ENCODE results near the gene ATXN1. TPM values are rescaled to one million over a fixed set of nuclear protein-coding genes. Genes with fewer than 3 reads are reported as not detected.

The ATXN1 gene
- total RNA-seq, 1 experiment from 2014 or later: 27.0 TPM

- intact Hi-C loops (cut with micrococcal nuclease): no loop called here
- no TSS peak for BruUV-seq (replicated peaks)
Observed at GRCh38 chr6:16267428-16268263, 493.6 kb downstream of the ATXN1 start.

DNA sequence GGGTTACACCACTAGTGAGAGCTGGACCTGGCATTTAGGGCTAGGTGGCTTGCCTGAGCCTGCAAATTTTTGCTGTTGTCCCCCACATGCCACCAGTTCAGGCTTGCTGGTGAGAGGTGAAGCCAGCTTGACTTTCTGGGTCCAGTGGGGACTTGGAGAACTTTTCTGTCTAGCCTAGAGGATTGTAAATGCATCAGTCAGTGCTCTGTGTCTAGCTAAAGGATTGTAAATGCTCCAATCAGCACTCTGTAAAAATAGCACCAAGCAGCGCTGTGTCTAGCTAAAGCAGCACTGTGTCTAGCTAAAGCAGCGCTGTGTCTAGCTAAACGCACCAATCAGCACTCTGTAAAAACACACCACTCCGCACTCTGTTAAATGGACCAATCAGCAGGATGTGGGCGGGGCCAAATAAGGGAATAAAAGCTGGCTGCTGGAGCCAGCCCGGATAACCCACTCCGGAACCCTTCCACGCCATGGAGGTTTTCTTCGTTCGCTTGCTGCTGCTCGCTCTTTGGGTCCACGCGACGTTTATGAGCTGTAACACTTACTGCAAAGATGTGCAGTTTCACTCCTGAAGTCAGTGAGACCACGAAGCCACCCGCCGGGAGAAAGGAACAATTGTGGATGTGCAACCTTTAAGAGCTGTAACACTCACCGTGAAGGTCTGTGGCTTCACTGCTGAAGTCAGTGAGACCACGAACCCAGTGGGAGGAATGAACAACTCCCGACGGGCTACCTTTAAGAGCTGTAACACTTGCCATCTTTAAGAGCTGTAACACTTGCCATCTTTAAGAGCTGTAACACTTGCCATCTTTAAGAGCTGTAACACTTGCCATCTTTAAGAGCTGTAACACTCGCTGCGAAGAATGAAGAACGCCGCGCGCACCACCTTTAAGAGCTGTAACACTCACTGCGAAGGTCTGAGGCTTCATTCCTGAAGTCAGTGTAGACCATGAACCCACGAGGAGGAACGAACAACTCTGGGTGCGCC, 495.6 kb downstream of the ATXN1 start:
- intact Hi-C loops (cut with micrococcal nuclease): no loop called here
- ATAC-seq (no peak), DNase-seq (no peak)
- Histone ChIP-seq H2AFZ (ENCODE audit: low read length) (no peak overlapping the region), H3K9ac (ENCODE audit: low read length) (no peak overlapping the region), H3K27me3 (ENCODE audit: low read length) (no peaks in the 10 kb centered on the region), H3K4me3 (ENCODE audit: low read length) (no peak overlapping the region), H3K9me2 (replicated peaks; ENCODE audit: low read length) (no peaks in the 10 kb centered on the region), H3K79me2 (ENCODE audit: low read length) (no peaks in the 10 kb centered on the region), H3F3A (ENCODE audit: low read length, unreplicated experiment) (no peaks in the 10 kb centered on the region), H3K36me3 (ENCODE audit: low read depth, low read length) (no peaks in the 10 kb centered on the region), H3K27ac (ENCODE audit: low read length) (no peak overlapping the region), H3K4me1 (ENCODE audit: insufficient read depth, low read length) (no peaks in the 10 kb centered on the region), H4K20me1 (ENCODE audit: low read length) (no peaks in the 10 kb centered on the region), H3K4me2 (ENCODE audit: low read length) (no peak overlapping the region), H3K9me3 (ENCODE audit: low read length) (no peaks in the 10 kb centered on the region)
- POLR2A ChIA-PET (ENCODE audit: unreplicated experiment): no interaction called here
- CTCF ChIA-PET: no interaction called here
- TF ChIP-seq, protein P1, sequence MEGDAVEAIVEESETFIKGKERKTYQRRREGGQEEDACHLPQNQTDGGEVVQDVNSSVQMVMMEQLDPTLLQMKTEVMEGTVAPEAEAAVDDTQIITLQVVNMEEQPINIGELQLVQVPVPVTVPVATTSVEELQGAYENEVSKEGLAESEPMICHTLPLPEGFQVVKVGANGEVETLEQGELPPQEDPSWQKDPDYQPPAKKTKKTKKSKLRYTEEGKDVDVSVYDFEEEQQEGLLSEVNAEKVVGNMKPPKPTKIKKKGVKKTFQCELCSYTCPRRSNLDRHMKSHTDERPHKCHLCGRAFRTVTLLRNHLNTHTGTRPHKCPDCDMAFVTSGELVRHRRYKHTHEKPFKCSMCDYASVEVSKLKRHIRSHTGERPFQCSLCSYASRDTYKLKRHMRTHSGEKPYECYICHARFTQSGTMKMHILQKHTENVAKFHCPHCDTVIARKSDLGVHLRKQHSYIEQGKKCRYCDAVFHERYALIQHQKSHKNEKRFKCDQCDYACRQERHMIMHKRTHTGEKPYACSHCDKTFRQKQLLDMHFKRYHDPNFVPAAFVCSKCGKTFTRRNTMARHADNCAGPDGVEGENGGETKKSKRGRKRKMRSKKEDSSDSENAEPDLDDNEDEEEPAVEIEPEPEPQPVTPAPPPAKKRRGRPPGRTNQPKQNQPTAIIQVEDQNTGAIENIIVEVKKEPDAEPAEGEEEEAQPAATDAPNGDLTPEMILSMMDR (conservative IDR thresholded peaks at IDR 0.05; ENCODE audit: low read depth, low read length): no peak
- TF ChIP-seq EZH2 (IDR thresholded peaks at IDR 0.05; ENCODE audit: low read length, unreplicated experiment) (no peak), EZH2phosphoT487 (IDR thresholded peaks at IDR 0.05; ENCODE audit: borderline replicate concordance, low read length) (no peak)
- no TSS peak for BruUV-seq (replicated peaks)

More at GRCh38 chr6:16267428-16268263, 493.6 kb downstream of the ATXN1 start:
- Histone ChIP-seq H4K20me1 (ENCODE audit: low read length) (no peaks in the 10 kb centered on the region), H3K9me2 (replicated peaks; ENCODE audit: low read length) (no peaks in the 10 kb centered on the region), H3K4me3 (ENCODE audit: low read length) (no peak overlapping the region), H3K4me2 (ENCODE audit: low read length) (no peak overlapping the region), H3F3A (ENCODE audit: low read length, unreplicated experiment) (no peaks in the 10 kb centered on the region), H3K36me3 (ENCODE audit: low read depth, low read length) (no peaks in the 10 kb centered on the region), H3K4me1 (ENCODE audit: insufficient read depth, low read length) (no peaks in the 10 kb centered on the region), H3K9me3 (ENCODE audit: low read length) (no peaks in the 10 kb centered on the region), H3K27me3 (ENCODE audit: low read length) (no peaks in the 10 kb centered on the region), H3K79me2 (ENCODE audit: low read length) (no peaks in the 10 kb centered on the region), H3K27ac (ENCODE audit: low read length) (no peak overlapping the region), H2AFZ (ENCODE audit: low read length) (no peak overlapping the region), H3K9ac (ENCODE audit: low read length) (no peak overlapping the region)
- ChIA-PET CTCF (no interaction called here), POLR2A (ENCODE audit: unreplicated experiment) (no interaction called here)
- no peak for TF ChIP-seq EZH2 (IDR thresholded peaks at IDR 0.05; ENCODE audit: low read length, unreplicated experiment)
- TF ChIP-seq, protein P1 (conservative IDR thresholded peaks at IDR 0.05; ENCODE audit: low read depth, low read length): no peak
- TF ChIP-seq EZH2phosphoT487 (IDR thresholded peaks at IDR 0.05; ENCODE audit: borderline replicate concordance, low read length): no peak
- no peak for DNase-seq
- no peak for ATAC-seq

Data from PC-3 (cell line).